Measurements from ENCODE around the gene FAM136A. TPM values are rescaled to one million over a fixed set of nuclear protein-coding genes. Genes with fewer than 3 reads are reported as not detected.
A peak's percentile ranks its signal among the peaks of the same experiment; 100 is the strongest.

FAM136A gene
- total RNA-seq, 2 donors from 2014 or later: 81.3 to 91.8 TPM

DNA sequence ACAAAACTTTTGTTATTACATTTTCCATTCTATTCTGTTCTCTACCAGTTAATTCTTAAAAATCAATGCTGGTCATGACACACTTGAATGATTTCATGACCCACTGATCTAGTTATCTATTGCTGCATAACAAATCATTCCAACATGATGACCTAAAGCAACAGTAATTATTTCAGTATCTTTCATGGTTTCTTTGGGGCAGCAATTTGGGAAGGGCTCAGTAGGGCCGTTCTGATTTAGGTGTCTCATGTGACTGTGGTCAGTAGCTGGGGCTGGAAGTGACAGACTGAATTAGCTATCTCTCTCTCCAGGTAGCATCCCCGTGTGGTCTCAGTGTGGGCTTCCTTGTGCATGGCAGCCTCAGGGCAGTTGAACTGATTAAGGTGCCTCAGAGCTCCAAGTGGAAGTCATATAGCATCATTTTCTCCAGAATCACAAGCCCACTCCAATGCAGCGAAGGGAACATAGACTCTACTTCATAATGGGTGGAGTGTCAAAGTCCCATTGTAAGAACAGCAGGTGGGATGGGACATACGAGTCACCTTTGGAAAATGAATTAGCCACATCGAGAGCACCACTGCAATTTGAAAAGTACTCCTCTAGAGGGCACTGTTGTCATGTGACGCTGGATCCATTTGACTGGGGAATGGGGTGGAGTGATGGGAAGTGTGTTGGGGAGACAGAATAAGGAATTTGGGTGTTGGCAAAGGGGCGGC lies 39.1 kb upstream of the FAM136A start:
- Mint-ChIP-seq H3K4me3 (no peak overlapping the region), H3K4me1 (peaks cover 2% of the 10 kb centered on the region), H3K36me3 (ENCODE audit: low read depth) (no peaks in the 10 kb centered on the region), H3K27me3 (ENCODE audit: insufficient read depth) (peaks cover 8% of the 10 kb centered on the region), H3K9me3 (no peaks in the 10 kb centered on the region), H3K27ac (no peak overlapping the region)
- Histone ChIP-seq H3K4me3 (ENCODE audit: low read length) (no peak overlapping the region), H3K27me3 (ENCODE audit: control insufficient read depth, insufficient read depth, low read length, poor library complexity, severe bottlenecking) (no peaks in the 10 kb centered on the region), H3K4me1 (ENCODE audit: control insufficient read depth, insufficient read depth, low read length) (no peaks in the 10 kb centered on the region), H3K27ac (ENCODE audit: low read depth, low read length) (no peak overlapping the region), H3K9ac (ENCODE audit: extremely low read depth, low read length, poor library complexity, severe bottlenecking) (no peak overlapping the region), H3K36me3 (ENCODE audit: control insufficient read depth, insufficient read depth, low read length) (no peaks in the 10 kb centered on the region), H3K9me3 (ENCODE audit: control insufficient read depth, low read length) (no peaks in the 10 kb centered on the region)
- WGBS, 2 experiments (ENCODE audit: insufficient coverage in 1 of 2, insufficient read length in 1 of 2): 23 to 25% methylated on average over 2 to 7 of the region's 7 CpGs
- TF ChIP-seq, protein P1, sequence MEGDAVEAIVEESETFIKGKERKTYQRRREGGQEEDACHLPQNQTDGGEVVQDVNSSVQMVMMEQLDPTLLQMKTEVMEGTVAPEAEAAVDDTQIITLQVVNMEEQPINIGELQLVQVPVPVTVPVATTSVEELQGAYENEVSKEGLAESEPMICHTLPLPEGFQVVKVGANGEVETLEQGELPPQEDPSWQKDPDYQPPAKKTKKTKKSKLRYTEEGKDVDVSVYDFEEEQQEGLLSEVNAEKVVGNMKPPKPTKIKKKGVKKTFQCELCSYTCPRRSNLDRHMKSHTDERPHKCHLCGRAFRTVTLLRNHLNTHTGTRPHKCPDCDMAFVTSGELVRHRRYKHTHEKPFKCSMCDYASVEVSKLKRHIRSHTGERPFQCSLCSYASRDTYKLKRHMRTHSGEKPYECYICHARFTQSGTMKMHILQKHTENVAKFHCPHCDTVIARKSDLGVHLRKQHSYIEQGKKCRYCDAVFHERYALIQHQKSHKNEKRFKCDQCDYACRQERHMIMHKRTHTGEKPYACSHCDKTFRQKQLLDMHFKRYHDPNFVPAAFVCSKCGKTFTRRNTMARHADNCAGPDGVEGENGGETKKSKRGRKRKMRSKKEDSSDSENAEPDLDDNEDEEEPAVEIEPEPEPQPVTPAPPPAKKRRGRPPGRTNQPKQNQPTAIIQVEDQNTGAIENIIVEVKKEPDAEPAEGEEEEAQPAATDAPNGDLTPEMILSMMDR (conservative IDR thresholded peaks at IDR 0.05): peak; percentile 93
- DNase-seq: peak; percentile 87

- peaks cover 2% of the 10 kb centered on the region for H3K4me1 Mint-ChIP-seq
- WGBS, 2 experiments (ENCODE audit: insufficient coverage in 1 of 2, insufficient read length in 1 of 2): 88 to 92% methylated on average over 3 to 4 of the region's 4 CpGs
These were observed 38.2 kb upstream of the FAM136A start for GRCh38 chr2:70340075-70340474.

GRCh38 chr2:70336552-70336951 lies 34.7 kb upstream of the FAM136A start:
- no peaks in the 10 kb centered on the region for H3K36me3 Mint-ChIP-seq (ENCODE audit: low read depth)
- no peaks in the 10 kb centered on the region for H3K27me3 ChIP-seq (ENCODE audit: control insufficient read depth, insufficient read depth, low read length, poor library complexity, severe bottlenecking)
- H3K4me1 Mint-ChIP-seq: peaks cover 2% of the 10 kb centered on the region
- H3K27ac Mint-ChIP-seq: no peak overlapping the region
- H3K4me1 ChIP-seq (ENCODE audit: control insufficient read depth, insufficient read depth, low read length): no peaks in the 10 kb centered on the region
- H3K4me3 Mint-ChIP-seq: no peak overlapping the region
- WGBS, 2 experiments (ENCODE audit: insufficient coverage in 1 of 2, insufficient read length in 1 of 2): 86 to 92% methylated on average over 1 to 3 of the region's 4 CpGs
- H3K36me3 ChIP-seq (ENCODE audit: control insufficient read depth, insufficient read depth, low read length): no peaks in the 10 kb centered on the region
- no peak overlapping the region for H3K9ac ChIP-seq (ENCODE audit: extremely low read depth, low read length, poor library complexity, severe bottlenecking)
- peaks cover 1% of the 10 kb centered on the region for H3K27me3 Mint-ChIP-seq (ENCODE audit: insufficient read depth)
- no peak overlapping the region for H3K27ac ChIP-seq (ENCODE audit: low read depth, low read length)
- TF ChIP-seq, protein P1 (conservative IDR thresholded peaks at IDR 0.05): peak; percentile 46
- H3K9me3 Mint-ChIP-seq: no peaks in the 10 kb centered on the region
- DNase-seq: no peak
- H3K9me3 ChIP-seq (ENCODE audit: control insufficient read depth, low read length): no peaks in the 10 kb centered on the region
- no peak overlapping the region for H3K4me3 ChIP-seq (ENCODE audit: low read length)

More at GRCh38 chr2:70340075-70340474, 38.2 kb upstream of the FAM136A start:
- no peaks in the 10 kb centered on the region for H3K36me3 ChIP-seq (ENCODE audit: control insufficient read depth, insufficient read depth, low read length)
- H3K36me3 Mint-ChIP-seq (ENCODE audit: low read depth): no peaks in the 10 kb centered on the region
- no peak for DNase-seq
- no peaks in the 10 kb centered on the region for H3K9me3 Mint-ChIP-seq
- H3K9ac ChIP-seq (ENCODE audit: extremely low read depth, low read length, poor library complexity, severe bottlenecking): no peak overlapping the region
- H3K27me3 Mint-ChIP-seq (ENCODE audit: insufficient read depth): peaks cover 8% of the 10 kb centered on the region
- TF ChIP-seq, protein P1 (conservative IDR thresholded peaks at IDR 0.05): no peak
- H3K4me1 ChIP-seq (ENCODE audit: control insufficient read depth, insufficient read depth, low read length): no peaks in the 10 kb centered on the region
- H3K4me3 Mint-ChIP-seq: no peak overlapping the region
- H3K9me3 ChIP-seq (ENCODE audit: control insufficient read depth, low read length): no peaks in the 10 kb centered on the region
- no peak overlapping the region for H3K27ac ChIP-seq (ENCODE audit: low read depth, low read length)
- no peaks in the 10 kb centered on the region for H3K27me3 ChIP-seq (ENCODE audit: control insufficient read depth, insufficient read depth, low read length, poor library complexity, severe bottlenecking)
- H3K4me3 ChIP-seq (ENCODE audit: low read length): no peak overlapping the region
- no peak overlapping the region for H3K27ac Mint-ChIP-seq
